ENCODE results near the gene WIZ.

- peak; percentile 59 to 88 (median 86) for TF ChIP-seq CTCF (IDR thresholded peaks at IDR 0.05)
- TF ChIP-seq EP300 (IDR thresholded peaks at IDR 0.05), result peak in 1 of 4 donors; percentile 8
- peak; percentile 89 to 91 for TF ChIP-seq POLR2AphosphoS5 (IDR thresholded peaks at IDR 0.05)
Measured at GRCh38 chr19:15418579-15419412, 31.0 kb downstream of the WIZ start, which contains the start of gene AKAP8L.
